GM23338 (cell line): ENCODE measurements around the gene SSH2. TPM values are rescaled to one million over a fixed set of nuclear protein-coding genes. Genes with fewer than 3 reads are reported as not detected.

Source experiments
- ATAC-seq: fragments of 200-7000 bp; cut with Tn5 transposase; 3 replicates; pipeline ENCODE4 v1.9.1; 2020
- DNase-seq: peaks from one replicate; pipeline ENCODE4 v3.0.0-alpha.2; 2015; ENCODE audit warnings: low spot score
- H2AFZ ChIP-seq: fragments of 200-600 bp; sonication (generic); 2 replicates; pipeline ENCODE4 v1.8.0; 2016; ENCODE audit warnings: antibody characterized with exemption, mild to moderate bottlenecking, moderate library complexity
- H3F3A ChIP-seq: fragments of 200-600 bp; sonication (generic); replicated peaks from 2 replicates; pipeline ENCODE4 v1.8.0; 2017; ENCODE audit warnings: antibody characterized with exemption, mixed run types, low read depth
- H3K27ac ChIP-seq: fragments of 200-600 bp; sonication (generic); 2 replicates; pipeline ENCODE4 v1.6.1; 2016; ENCODE audit warnings: low read depth
- H3K27me3 ChIP-seq: fragments of 200-600 bp; sonication (generic); 2 replicates; pipeline ENCODE4 v1.8.0; 2016; ENCODE audit warnings: mild to moderate bottlenecking, mixed run types, moderate library complexity; ENCODE audit not compliant: insufficient read depth
- H3K36me3 ChIP-seq: fragments of 200-600 bp; sonication (generic); 2 replicates; pipeline ENCODE4 v1.8.0; 2016; ENCODE audit warnings: mild to moderate bottlenecking; ENCODE audit not compliant: insufficient read depth
- H3K4me1 ChIP-seq: fragments of 200-600 bp; sonication (generic); 2 replicates; pipeline ENCODE4 v1.8.0; 2016; ENCODE audit warnings: mild to moderate bottlenecking, moderate library complexity; ENCODE audit not compliant: insufficient read depth
- H3K4me2 ChIP-seq: fragments of 200-600 bp; sonication (generic); 2 replicates; pipeline ENCODE4 v1.7.1; 2017; ENCODE audit warnings: mixed run types
- H3K4me3 ChIP-seq: fragments of 200-600 bp; sonication (generic); 2 replicates; pipeline ENCODE4 v1.6.1; 2016; ENCODE audit warnings: mixed run types
- H3K79me2 ChIP-seq: fragments of 200-600 bp; sonication (generic); replicated peaks from 2 replicates; pipeline ENCODE4 v1.8.0; 2017; ENCODE audit warnings: mild to moderate bottlenecking; ENCODE audit not compliant: insufficient read depth
- H3K9me2 ChIP-seq: fragments of 200-600 bp; sonication (generic); 2 replicates; pipeline ENCODE4 v1.8.0; 2017; ENCODE audit not compliant: insufficient read depth
- H4K20me1 ChIP-seq: fragments of 200-600 bp; sonication (generic); replicated peaks from 2 replicates; pipeline ENCODE4 v1.8.0; 2017; ENCODE audit warnings: mild to moderate bottlenecking; ENCODE audit not compliant: insufficient read depth
- H3K27ac Mint-ChIP-seq: 2 replicates; pipeline ENCODE4 v1.8.0; 2020; ENCODE audit warnings: inconsistent platforms, mild to moderate bottlenecking, moderate library complexity, mixed read lengths
- H3K27me3 Mint-ChIP-seq: 3 replicates; pipeline ENCODE4 v1.8.0; 2022; ENCODE audit warnings: low read depth, mild to moderate bottlenecking, moderate library complexity, mixed read lengths, inconsistent platforms; ENCODE audit not compliant: insufficient read depth, poor library complexity
- H3K36me3 Mint-ChIP-seq: 3 replicates; pipeline ENCODE4 v1.8.0; 2021; ENCODE audit warnings: low read depth, mild to moderate bottlenecking, inconsistent platforms, moderate library complexity, mixed read lengths
- H3K4me1 Mint-ChIP-seq: 3 replicates; pipeline ENCODE4 v1.8.0; 2020; ENCODE audit warnings: mild to moderate bottlenecking, inconsistent platforms, mixed read lengths
- H3K4me3 Mint-ChIP-seq: 3 replicates; pipeline ENCODE4 v1.8.0; 2021; ENCODE audit warnings: moderate library complexity, mild to moderate bottlenecking, inconsistent platforms, mixed read lengths
- H3K9me3 Mint-ChIP-seq: 3 replicates; pipeline ENCODE4 v1.8.0; 2020; ENCODE audit warnings: moderate library complexity, mild to moderate bottlenecking, inconsistent platforms, mixed read lengths
- CREB1 ChIP-seq: fragments of 250-450 bp; sonication (Bioruptor Pico); IDR thresholded peaks from 2 replicates; pipeline ENCODE4 v1.5.0; 2020; ENCODE audit warnings: low read depth, mild to moderate bottlenecking, moderate library complexity
- CTCF ChIP-seq, 2 experiments: fragments of 200-600 bp in 1 of 2; sonication (generic) in 1 of 2; conservative IDR thresholded peaks; 2 replicates each; pipeline versions ENCODE4 v1.5.1 to v1.6.1; 2016 to 2017; ENCODE audit warnings: antibody characterized with exemption in 2 of 2, low read depth in 2 of 2, mild to moderate bottlenecking in 2 of 2, moderate library complexity in 1 of 2
- EZH2 ChIP-seq: fragments of 200-600 bp; sonication (generic); IDR thresholded peaks from one replicate; pipeline ENCODE4 v1.8.0; 2017; ENCODE audit warnings: antibody characterized with exemption, mild to moderate bottlenecking, low read depth; ENCODE audit not compliant: unreplicated experiment
- EZH2phosphoT487 ChIP-seq: fragments of 200-600 bp; sonication (generic); IDR thresholded peaks from one replicate; pipeline ENCODE4 v1.8.1; 2018; ENCODE audit warnings: antibody characterized with exemption; ENCODE audit not compliant: unreplicated experiment
- JUNB ChIP-seq: IDR thresholded peaks from one replicate; pipeline ENCODE4 v1.6.1; 2016; ENCODE audit warnings: antibody characterized with exemption; ENCODE audit not compliant: unreplicated experiment
- NANOG ChIP-seq: IDR thresholded peaks from 2 replicates; pipeline ENCODE4 v1.6.1; 2016; ENCODE audit warnings: antibody characterized with exemption, borderline replicate concordance
- POLR2AphosphoS5 ChIP-seq: IDR thresholded peaks from 2 replicates; pipeline ENCODE4 v1.6.1; 2016; ENCODE audit warnings: antibody characterized with exemption, low read depth
- STAT1 ChIP-seq: IDR thresholded peaks from one replicate; pipeline ENCODE4 v1.6.1; 2016; ENCODE audit warnings: antibody characterized with exemption; ENCODE audit not compliant: unreplicated experiment
- ZNF114 ChIP-seq: fragments of 250-450 bp; sonication (Bioruptor Pico); IDR thresholded peaks from 2 replicates; pipeline ENCODE4 v1.5.0; 2020; ENCODE audit warnings: mild to moderate bottlenecking, moderate library complexity
- polyA plus RNA-seq: library from polyadenylated mRNA; unstranded; fragments of >200 nt; fragmentation: Nextera tagmentation; extraction: Ambion mirVana; gene quantifications from 2 replicates; pipeline ENCODE4 v1.2.1, GENCODE V29; 2016
- total RNA-seq: library from RNA; depleted of rRNA; stranded (reverse); fragments of >200 nt; shearing (Covaris generic); gene quantifications from 2 replicates; pipeline ENCODE4 v1.2.3, GENCODE V29; 2014
- TF ChIP-seq, protein P1 (sequence below): IDR thresholded peaks from 2 replicates; pipeline ENCODE4 v1.6.1; 2016; ENCODE audit warnings: antibody characterized with exemption
- TF ChIP-seq, protein P2 (sequence below): fragments of 250-450 bp; sonication (Bioruptor Pico); IDR thresholded peaks from 2 replicates; pipeline ENCODE4 v1.5.0; 2020; ENCODE audit warnings: mild to moderate bottlenecking, moderate library complexity

SSH2 gene
- total and polyA plus RNA-seq, 2 experiments from 2014 or later: 9.9 to 12.1 TPM

DNA sequence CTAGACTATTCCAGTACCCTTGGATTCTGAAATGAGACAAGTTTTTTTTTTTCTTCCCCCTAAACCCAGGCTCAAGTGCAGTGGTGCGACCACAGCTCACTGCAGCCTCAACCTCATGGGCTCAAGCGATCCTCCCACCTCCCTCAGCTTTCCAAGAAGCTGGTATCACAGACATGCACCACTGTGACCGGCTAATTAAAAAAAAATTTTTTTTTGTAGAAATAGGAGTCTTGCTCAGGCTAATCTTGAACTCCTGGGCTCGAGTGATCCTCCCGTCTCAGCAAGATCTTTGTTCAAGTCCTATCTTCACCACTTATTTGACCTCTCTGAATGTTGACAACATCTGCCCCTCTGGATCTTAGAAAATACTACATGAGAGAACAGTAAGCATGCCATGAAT is 280.7 kb downstream of the SSH2 start:
- Histone ChIP-seq H3K79me2 (no peaks in the 10 kb centered on the region), H4K20me1 (no peaks in the 10 kb centered on the region), H3K36me3 (no peaks in the 10 kb centered on the region), H2AFZ (no peak overlapping the region), H3K27ac (no peak overlapping the region), H3K9me2 (no peaks in the 10 kb centered on the region), H3F3A (no peaks in the 10 kb centered on the region), H3K4me3 (no peak overlapping the region), H3K27me3 (no peaks in the 10 kb centered on the region), H3K4me2 (no peak overlapping the region), H3K4me1 (no peaks in the 10 kb centered on the region)
- H3K36me3 Mint-ChIP-seq: no peaks in the 10 kb centered on the region
- TF ChIP-seq JUNB: no peak
- TF ChIP-seq, protein P1, sequence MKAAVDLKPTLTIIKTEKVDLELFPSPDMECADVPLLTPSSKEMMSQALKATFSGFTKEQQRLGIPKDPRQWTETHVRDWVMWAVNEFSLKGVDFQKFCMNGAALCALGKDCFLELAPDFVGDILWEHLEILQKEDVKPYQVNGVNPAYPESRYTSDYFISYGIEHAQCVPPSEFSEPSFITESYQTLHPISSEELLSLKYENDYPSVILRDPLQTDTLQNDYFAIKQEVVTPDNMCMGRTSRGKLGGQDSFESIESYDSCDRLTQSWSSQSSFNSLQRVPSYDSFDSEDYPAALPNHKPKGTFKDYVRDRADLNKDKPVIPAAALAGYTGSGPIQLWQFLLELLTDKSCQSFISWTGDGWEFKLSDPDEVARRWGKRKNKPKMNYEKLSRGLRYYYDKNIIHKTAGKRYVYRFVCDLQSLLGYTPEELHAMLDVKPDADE: no peak
- TF ChIP-seq NANOG: no peak
- TF ChIP-seq EZH2phosphoT487: no peak
- TF ChIP-seq POLR2AphosphoS5: no peak
- TF ChIP-seq CREB1: no peak
- no peak for TF ChIP-seq STAT1
- TF ChIP-seq ZNF114 (CRISPR knock-in tag): no peak
- no peak for TF ChIP-seq EZH2
- TF ChIP-seq, protein P2, sequence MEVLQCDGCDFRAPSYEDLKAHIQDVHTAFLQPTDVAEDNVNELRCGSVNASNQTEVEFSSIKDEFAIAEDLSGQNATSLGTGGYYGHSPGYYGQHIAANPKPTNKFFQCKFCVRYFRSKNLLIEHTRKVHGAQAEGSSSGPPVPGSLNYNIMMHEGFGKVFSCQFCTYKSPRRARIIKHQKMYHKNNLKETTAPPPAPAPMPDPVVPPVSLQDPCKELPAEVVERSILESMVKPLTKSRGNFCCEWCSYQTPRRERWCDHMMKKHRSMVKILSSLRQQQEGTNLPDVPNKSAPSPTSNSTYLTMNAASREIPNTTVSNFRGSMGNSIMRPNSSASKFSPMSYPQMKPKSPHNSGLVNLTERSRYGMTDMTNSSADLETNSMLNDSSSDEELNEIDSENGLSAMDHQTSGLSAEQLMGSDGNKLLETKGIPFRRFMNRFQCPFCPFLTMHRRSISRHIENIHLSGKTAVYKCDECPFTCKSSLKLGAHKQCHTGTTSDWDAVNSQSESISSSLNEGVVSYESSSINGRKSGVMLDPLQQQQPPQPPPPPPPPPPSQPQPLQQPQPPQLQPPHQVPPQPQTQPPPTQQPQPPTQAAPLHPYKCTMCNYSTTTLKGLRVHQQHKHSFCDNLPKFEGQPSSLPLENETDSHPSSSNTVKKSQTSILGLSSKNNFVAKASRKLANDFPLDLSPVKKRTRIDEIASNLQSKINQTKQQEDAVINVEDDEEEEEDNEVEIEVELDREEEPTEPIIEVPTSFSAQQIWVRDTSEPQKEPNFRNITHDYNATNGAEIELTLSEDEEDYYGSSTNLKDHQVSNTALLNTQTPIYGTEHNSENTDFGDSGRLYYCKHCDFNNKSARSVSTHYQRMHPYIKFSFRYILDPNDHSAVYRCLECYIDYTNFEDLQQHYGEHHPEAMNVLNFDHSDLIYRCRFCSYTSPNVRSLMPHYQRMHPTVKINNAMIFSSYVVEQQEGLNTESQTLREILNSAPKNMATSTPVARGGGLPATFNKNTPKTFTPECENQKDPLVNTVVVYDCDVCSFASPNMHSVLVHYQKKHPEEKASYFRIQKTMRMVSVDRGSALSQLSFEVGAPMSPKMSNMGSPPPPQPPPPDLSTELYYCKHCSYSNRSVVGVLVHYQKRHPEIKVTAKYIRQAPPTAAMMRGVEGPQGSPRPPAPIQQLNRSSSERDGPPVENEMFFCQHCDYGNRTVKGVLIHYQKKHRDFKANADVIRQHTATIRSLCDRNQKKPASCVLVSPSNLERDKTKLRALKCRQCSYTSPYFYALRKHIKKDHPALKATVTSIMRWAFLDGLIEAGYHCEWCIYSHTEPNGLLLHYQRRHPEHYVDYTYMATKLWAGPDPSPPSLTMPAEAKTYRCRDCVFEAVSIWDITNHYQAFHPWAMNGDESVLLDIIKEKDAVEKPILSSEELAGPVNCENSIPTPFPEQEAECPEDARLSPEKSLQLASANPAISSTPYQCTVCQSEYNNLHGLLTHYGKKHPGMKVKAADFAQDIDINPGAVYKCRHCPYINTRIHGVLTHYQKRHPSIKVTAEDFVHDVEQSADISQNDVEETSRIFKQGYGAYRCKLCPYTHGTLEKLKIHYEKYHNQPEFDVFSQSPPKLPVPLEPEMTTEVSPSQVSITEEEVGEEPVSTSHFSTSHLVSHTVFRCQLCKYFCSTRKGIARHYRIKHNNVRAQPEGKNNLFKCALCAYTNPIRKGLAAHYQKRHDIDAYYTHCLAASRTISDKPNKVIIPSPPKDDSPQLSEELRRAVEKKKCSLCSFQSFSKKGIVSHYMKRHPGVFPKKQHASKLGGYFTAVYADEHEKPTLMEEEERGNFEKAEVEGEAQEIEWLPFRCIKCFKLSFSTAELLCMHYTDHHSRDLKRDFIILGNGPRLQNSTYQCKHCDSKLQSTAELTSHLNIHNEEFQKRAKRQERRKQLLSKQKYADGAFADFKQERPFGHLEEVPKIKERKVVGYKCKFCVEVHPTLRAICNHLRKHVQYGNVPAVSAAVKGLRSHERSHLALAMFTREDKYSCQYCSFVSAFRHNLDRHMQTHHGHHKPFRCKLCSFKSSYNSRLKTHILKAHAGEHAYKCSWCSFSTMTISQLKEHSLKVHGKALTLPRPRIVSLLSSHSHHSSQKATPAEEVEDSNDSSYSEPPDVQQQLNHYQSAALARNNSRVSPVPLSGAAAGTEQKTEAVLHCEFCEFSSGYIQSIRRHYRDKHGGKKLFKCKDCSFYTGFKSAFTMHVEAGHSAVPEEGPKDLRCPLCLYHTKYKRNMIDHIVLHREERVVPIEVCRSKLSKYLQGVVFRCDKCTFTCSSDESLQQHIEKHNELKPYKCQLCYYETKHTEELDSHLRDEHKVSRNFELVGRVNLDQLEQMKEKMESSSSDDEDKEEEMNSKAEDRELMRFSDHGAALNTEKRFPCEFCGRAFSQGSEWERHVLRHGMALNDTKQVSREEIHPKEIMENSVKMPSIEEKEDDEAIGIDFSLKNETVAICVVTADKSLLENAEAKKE (CRISPR knock-in tag): no peak
- no peak for TF ChIP-seq CTCF (conservative IDR thresholded peaks at IDR 0.05; ENCODE audit: low read depth in 2 of 2)
- H3K27ac Mint-ChIP-seq: no peak overlapping the region
- H3K4me1 Mint-ChIP-seq: no peaks in the 10 kb centered on the region
- no peak for ATAC-seq
- peaks cover 3% of the 10 kb centered on the region for H3K27me3 Mint-ChIP-seq
- no peaks in the 10 kb centered on the region for H3K9me3 Mint-ChIP-seq
- no peak overlapping the region for H3K4me3 Mint-ChIP-seq
- no peak for DNase-seq
